H9 (cell line): ENCODE data around the gene SH3RF2. TPM values are rescaled to one million over a fixed set of nuclear protein-coding genes. Genes with fewer than 3 reads are reported as not detected.

Experiments used
- DNase-seq: peaks from one replicate; pipeline ENCODE4 v3.0.0-alpha.2; 2017
- H2AFZ ChIP-seq: one replicate; pipeline ENCODE4 v1.6.1; 2013; ENCODE audit warnings: mild to moderate bottlenecking, low read length, control low read depth, moderate library complexity
- H2AK5ac ChIP-seq: 2 replicates; pipeline ENCODE4 v1.6.1; 2013; ENCODE audit warnings: low read length, control low read depth, mixed read lengths; ENCODE audit not compliant: insufficient read length
- H2BK120ac ChIP-seq: one replicate; pipeline ENCODE4 v1.6.1; 2013; ENCODE audit warnings: low read depth, mild to moderate bottlenecking, low read length, control low read depth, inconsistent platforms; ENCODE audit not compliant: poor library complexity, severe bottlenecking
- H2BK12ac ChIP-seq: 2 replicates; pipeline ENCODE4 v1.6.1; 2013; ENCODE audit warnings: low read length, control low read depth, mixed read lengths, low read depth; ENCODE audit not compliant: insufficient read length
- H2BK15ac ChIP-seq: 2 replicates; pipeline ENCODE4 v1.6.1; 2013; ENCODE audit warnings: low read depth, low read length, control low read depth
- H2BK20ac ChIP-seq: one replicate; pipeline ENCODE4 v1.6.1; 2013; ENCODE audit warnings: low read depth, mild to moderate bottlenecking, low read length, control low read depth, inconsistent platforms; ENCODE audit not compliant: poor library complexity, severe bottlenecking
- H2BK5ac ChIP-seq: 2 replicates; pipeline ENCODE4 v1.6.1; 2013; ENCODE audit warnings: low read length, control low read depth, mixed read lengths; ENCODE audit not compliant: insufficient read length
- H3K14ac ChIP-seq: 2 replicates; pipeline ENCODE4 v1.6.1; 2013; ENCODE audit warnings: low read length, control low read depth; ENCODE audit not compliant: insufficient read depth
- H3K18ac ChIP-seq: 2 replicates; pipeline ENCODE4 v1.6.1; 2013; ENCODE audit warnings: low read depth, mild to moderate bottlenecking, mixed read lengths, low read length, control low read depth; ENCODE audit not compliant: insufficient read length
- H3K23ac ChIP-seq: 2 replicates; pipeline ENCODE4 v1.6.1; 2013; ENCODE audit warnings: low read length, control low read depth, mixed read lengths, low read depth; ENCODE audit not compliant: insufficient read length
- H3K23me2 ChIP-seq: 2 replicates; pipeline ENCODE4 v1.6.1; 2013; ENCODE audit warnings: low read depth, mild to moderate bottlenecking, mixed read lengths, low read length, control low read depth; ENCODE audit not compliant: insufficient read length, poor library complexity, severe bottlenecking
- H3K27ac ChIP-seq: 2 replicates; pipeline ENCODE4 v1.5.1; 2013; ENCODE audit warnings: low read length, control low read depth, mixed read lengths, low read depth; ENCODE audit not compliant: insufficient read length
- H3K27me3 ChIP-seq: 2 replicates; pipeline ENCODE4 v1.6.1; 2013; ENCODE audit warnings: low read length, control low read depth, inconsistent platforms; ENCODE audit not compliant: insufficient read depth
- H3K4ac ChIP-seq: 2 replicates; pipeline ENCODE4 v1.6.1; 2013; ENCODE audit warnings: low read depth, mild to moderate bottlenecking, control low read depth, inconsistent platforms, low read length, moderate library complexity
- H3K4me1 ChIP-seq: 2 replicates; pipeline ENCODE4 v1.6.1; 2013; ENCODE audit warnings: low read length, control low read depth, inconsistent platforms; ENCODE audit not compliant: insufficient read depth
- H3K4me2 ChIP-seq: 2 replicates; pipeline ENCODE4 v1.6.1; 2013; ENCODE audit warnings: low read length, control low read depth, mixed read lengths; ENCODE audit not compliant: insufficient read length, insufficient read depth
- H3K56ac ChIP-seq: 2 replicates; pipeline ENCODE4 v1.6.1; 2013; ENCODE audit warnings: low read depth, mild to moderate bottlenecking, mixed read lengths, low read length, control low read depth; ENCODE audit not compliant: insufficient read length
- H3K79me1 ChIP-seq: 2 replicates; pipeline ENCODE4 v1.6.1; 2013; ENCODE audit warnings: low read depth, mild to moderate bottlenecking, moderate library complexity, low read length, control low read depth, inconsistent platforms; ENCODE audit not compliant: insufficient read depth, poor library complexity, severe bottlenecking
- H3K79me2 ChIP-seq: 2 replicates; pipeline ENCODE4 v1.6.1; 2013; ENCODE audit warnings: low read length, control low read depth, inconsistent platforms; ENCODE audit not compliant: insufficient read depth
- H3K9ac ChIP-seq: 2 replicates; pipeline ENCODE4 v1.6.1; 2013; ENCODE audit warnings: low read length, control low read depth, mixed read lengths; ENCODE audit not compliant: insufficient read length; ENCODE audit errors: extremely low read depth
- H3K9me3 ChIP-seq: one replicate; pipeline ENCODE4 v1.6.1; 2013; ENCODE audit warnings: low read depth, low read length, inconsistent platforms; ENCODE audit not compliant: control insufficient read depth
- H3T11ph ChIP-seq: one replicate; pipeline ENCODE4 v1.6.1; 2013; ENCODE audit warnings: mild to moderate bottlenecking, low read length, control low read depth, inconsistent platforms
- H4K20me1 ChIP-seq: one replicate; pipeline ENCODE4 v1.6.1; 2013; ENCODE audit not compliant: control insufficient read depth, insufficient read length, insufficient read depth
- H4K5ac ChIP-seq: 2 replicates; pipeline ENCODE4 v1.6.1; 2013; ENCODE audit warnings: low read depth, mild to moderate bottlenecking, mixed read lengths, low read length, control low read depth; ENCODE audit not compliant: insufficient read length
- H4K8ac ChIP-seq: replicated peaks from 2 replicates; pipeline ENCODE4 v1.6.1; 2013; ENCODE audit warnings: low read length, control low read depth, mixed read lengths, low read depth; ENCODE audit not compliant: insufficient read length
- H4K91ac ChIP-seq: 2 replicates; pipeline ENCODE4 v1.6.1; 2013; ENCODE audit warnings: low read depth, mild to moderate bottlenecking, moderate library complexity, mixed read lengths, low read length, control low read depth; ENCODE audit not compliant: insufficient read length
- H3K27ac Mint-ChIP-seq, 3 experiments: 2 replicates in 2 of 3; 3 replicates in 1 of 3; pipeline ENCODE4 v1.8.0; 2020 to 2021; ENCODE audit warnings: mixed read lengths in 3 of 3, mild to moderate bottlenecking in 1 of 3, moderate library complexity in 1 of 3
- H3K27me3 Mint-ChIP-seq: 2 replicates; pipeline ENCODE4 v1.8.0; 2021; ENCODE audit warnings: low read depth, mild to moderate bottlenecking, moderate library complexity, mixed read lengths
- H3K36me3 Mint-ChIP-seq, 3 experiments: 2 replicates in 2 of 3; 3 replicates in 1 of 3; pipeline ENCODE4 v1.8.0; 2020 to 2021; ENCODE audit warnings: low read depth in 3 of 3, mixed read lengths in 3 of 3; ENCODE audit not compliant: insufficient read depth in 1 of 3
- H3K4me1 Mint-ChIP-seq, 2 experiments: 2 replicates each; pipeline ENCODE4 v1.8.0; 2020; ENCODE audit warnings: mixed read lengths in 2 of 2
- H3K4me3 Mint-ChIP-seq, 2 experiments: 2 replicates in 1 of 2; 3 replicates in 1 of 2; pipeline ENCODE4 v1.8.0; 2020 to 2021; ENCODE audit warnings: mild to moderate bottlenecking in 2 of 2, mixed read lengths in 2 of 2, moderate library complexity in 1 of 2
- H3K9me3 Mint-ChIP-seq, 2 experiments: 2 replicates in 1 of 2; 3 replicates in 1 of 2; pipeline ENCODE4 v1.8.0; 2020; ENCODE audit warnings: mild to moderate bottlenecking in 2 of 2, mixed read lengths in 2 of 2, moderate library complexity in 1 of 2
- CTCF ChIP-seq: fragments of 200-600 bp; sonication (generic); conservative IDR thresholded peaks from 3 replicates; pipeline ENCODE4 v1.8.0; 2021; ENCODE audit warnings: antibody characterized with exemption, mild to moderate bottlenecking
- WGBS: extraction: QIAGEN DNeasy Blood & Tissue Kit; methylation state at CpG from one replicate; pipeline ENCODE4 v1.1.7; 2013; ENCODE audit warnings: missing lambda C conversion rate, low lambda C conversion rate, mixed read lengths; ENCODE audit not compliant: insufficient read length; ENCODE audit errors: extremely low coverage; 5-methylcytosine and 5-hydroxymethylcytosine counted together
- total RNA-seq: library from RNA; stranded (reverse); gene quantifications from 2 replicates; pipeline ENCODE4 v1.2.1, GENCODE V29; 2021

The SH3RF2 gene
- total RNA-seq, 1 experiment from 2014 or later: 0.66 TPM

DNA sequence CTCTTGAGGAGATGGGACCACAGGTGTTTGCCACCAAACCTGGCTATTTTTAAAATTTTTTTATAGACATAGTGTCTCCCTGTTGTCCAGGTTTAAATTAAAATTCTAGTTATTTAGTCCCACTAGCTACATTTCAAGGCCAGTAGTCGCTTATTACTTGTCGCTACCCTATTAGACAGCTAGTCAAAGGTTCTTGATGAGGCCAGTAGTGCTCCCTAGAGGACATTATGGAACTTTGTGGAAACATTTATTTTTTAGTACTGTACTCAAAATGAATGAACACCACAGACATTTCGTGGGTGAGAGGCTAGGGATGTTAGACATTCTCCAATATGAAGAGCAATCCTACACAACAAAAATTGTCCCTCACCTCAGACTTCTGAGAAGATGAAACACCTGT lies 49.2 kb upstream of the SH3RF2 start:
- Histone ChIP-seq H2BK15ac (no peak overlapping the region), H3T11ph (no peak overlapping the region), H2AFZ (no peak overlapping the region), H3K4ac (no peak overlapping the region), H3K14ac (no peak overlapping the region), H3K23me2 (no peaks in the 10 kb centered on the region), H3K27ac (no peak overlapping the region), H3K4me2 (no peak overlapping the region), H4K91ac (no peak overlapping the region), H3K27me3 (no peaks in the 10 kb centered on the region), H2BK5ac (no peak overlapping the region), H2BK12ac (no peak overlapping the region), H3K4me1 (no peaks in the 10 kb centered on the region; the same call in 1 of the 2 replicates), H3K23ac (no peak overlapping the region), H4K5ac (no peak overlapping the region), H3K56ac (no peak overlapping the region), H3K79me1 (no peaks in the 10 kb centered on the region), H2AK5ac (no peak overlapping the region), H3K9me3 (no peaks in the 10 kb centered on the region), H3K79me2 (no peaks in the 10 kb centered on the region), H4K8ac (no peak overlapping the region), H2BK20ac (no peak overlapping the region), H3K9ac (no peak overlapping the region), H4K20me1 (no peaks in the 10 kb centered on the region), H2BK120ac (no peak overlapping the region), H3K18ac (no peak overlapping the region)
- TF ChIP-seq CTCF: peak; percentile 18; the same call in 1 of the 3 replicates
- WGBS: no CpG with 5 or more reads among the region's 3 CpGs
- Mint-ChIP-seq H3K36me3 (peaks cover 9 to 21% (median 13%) of the 10 kb centered on the region in 3 experiments), H3K4me3 (no peak overlapping the region), H3K27me3 (no peaks in the 10 kb centered on the region; the same call in none of the 2 replicates), H3K4me1 (peaks cover 3 to 5% of the 10 kb centered on the region in 2 experiments; a peak in 3 of 4 replicates), H3K27ac (no peak overlapping the region), H3K9me3 (peaks cover 14 to 28% of the 10 kb centered on the region in 2 experiments)
- DNase-seq: no peak
